ENCODE results near the gene SLC2A4.

SLC2A4 gene

DNA sequence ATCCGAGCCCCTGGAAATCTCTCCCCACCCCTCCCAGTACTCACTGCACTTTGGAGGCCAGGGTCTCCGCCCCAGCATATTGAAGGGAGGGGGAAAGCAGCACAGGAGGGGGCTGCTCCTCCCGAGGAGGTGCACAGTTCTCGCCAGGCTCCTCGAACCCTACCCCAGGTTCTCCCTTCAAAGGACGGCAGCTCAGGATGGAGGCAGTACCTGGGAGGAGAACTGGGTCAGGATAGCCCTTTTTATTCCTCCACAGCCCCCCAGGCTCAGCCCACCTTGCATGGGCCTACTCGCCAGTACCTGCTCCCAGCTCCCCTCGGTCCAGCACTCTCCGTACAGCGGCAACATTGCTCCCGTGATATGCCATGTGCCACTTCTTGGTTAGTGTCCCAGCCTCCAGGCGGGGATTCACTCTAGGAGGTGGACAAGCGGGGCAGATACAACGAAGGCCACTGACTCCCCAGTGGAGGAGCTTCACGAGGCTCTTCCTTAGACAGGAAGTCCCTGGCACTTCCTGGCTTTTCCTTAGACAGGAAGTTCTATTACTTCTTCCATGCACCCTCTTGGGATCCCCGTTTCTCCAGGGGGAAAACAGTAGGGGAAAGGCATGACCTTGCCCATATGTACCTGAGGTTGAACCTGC, 35.8 kb downstream of the SLC2A4 start:
- H3K4me3 ChIP-seq (ENCODE audit: extremely low read depth, insufficient read depth, low read length, poor library complexity, severe bottlenecking): no peak overlapping the region
- H3K36me3 ChIP-seq (ENCODE audit: control insufficient read depth, insufficient read depth, low read length): peaks cover 74% of the 10 kb centered on the region
- H3K4me1 ChIP-seq (ENCODE audit: control insufficient read depth, insufficient read depth, low read length, poor library complexity, severe bottlenecking): peaks cover 24% of the 10 kb centered on the region
- no peak overlapping the region for H3K27ac ChIP-seq (ENCODE audit: low read depth, low read length, severe bottlenecking)
- H3K9me3 ChIP-seq (ENCODE audit: control insufficient read depth, low read length): no peaks in the 10 kb centered on the region
- WGBS, 2 experiments (ENCODE audit: insufficient coverage in 2 of 2): 95 to 96% methylated on average over 12 to 13 of the region's 16 CpGs

DNA sequence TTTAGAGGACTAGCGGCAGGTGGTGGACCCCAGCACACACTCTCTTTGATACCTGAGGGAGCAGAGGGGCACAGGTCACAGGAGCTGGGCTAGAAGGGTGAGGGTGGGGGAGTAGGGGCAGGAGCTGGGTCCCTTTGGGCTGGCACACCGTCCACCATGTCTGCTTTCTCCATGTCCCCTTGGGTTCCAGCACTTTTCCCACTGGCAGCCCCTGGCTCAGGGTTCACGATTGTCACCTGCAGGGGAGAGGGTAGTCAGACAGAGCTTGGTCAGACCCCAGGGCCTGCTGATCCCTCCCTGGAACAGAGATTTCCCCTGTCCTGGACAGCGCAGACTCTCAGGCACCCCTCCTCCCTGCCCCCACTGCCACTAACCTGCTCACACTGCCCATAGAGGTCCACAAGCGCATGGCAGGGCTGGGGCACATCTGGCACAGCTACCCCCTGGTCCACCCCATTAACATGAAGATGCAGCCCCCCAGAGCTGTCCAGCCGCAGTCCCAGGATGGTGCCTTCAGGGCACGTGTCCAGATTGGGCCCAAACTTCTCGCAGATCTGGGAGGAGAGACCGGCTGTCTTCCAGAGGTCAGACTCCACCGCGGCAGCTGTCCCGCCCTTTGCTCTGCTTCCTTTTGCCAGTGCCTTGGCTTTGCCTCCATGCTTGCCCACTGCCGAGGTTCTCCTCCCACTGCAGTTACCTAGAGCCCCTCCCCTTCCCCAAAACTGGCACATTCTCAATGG, 36.8 kb downstream of the SLC2A4 start:
- Histone ChIP-seq H3K27ac (ENCODE audit: low read depth, low read length, severe bottlenecking) (no peak overlapping the region), H3K4me3 (ENCODE audit: extremely low read depth, insufficient read depth, low read length, poor library complexity, severe bottlenecking) (no peak overlapping the region), H3K9me3 (ENCODE audit: control insufficient read depth, low read length) (no peaks in the 10 kb centered on the region), H3K36me3 (ENCODE audit: control insufficient read depth, insufficient read depth, low read length) (peaks cover 74% of the 10 kb centered on the region), H3K4me1 (ENCODE audit: control insufficient read depth, insufficient read depth, low read length, poor library complexity, severe bottlenecking) (peaks cover 19% of the 10 kb centered on the region)
- WGBS, 2 experiments (ENCODE audit: insufficient coverage in 2 of 2): 97% methylated on average over 10 of the region's 13 CpGs

DNA sequence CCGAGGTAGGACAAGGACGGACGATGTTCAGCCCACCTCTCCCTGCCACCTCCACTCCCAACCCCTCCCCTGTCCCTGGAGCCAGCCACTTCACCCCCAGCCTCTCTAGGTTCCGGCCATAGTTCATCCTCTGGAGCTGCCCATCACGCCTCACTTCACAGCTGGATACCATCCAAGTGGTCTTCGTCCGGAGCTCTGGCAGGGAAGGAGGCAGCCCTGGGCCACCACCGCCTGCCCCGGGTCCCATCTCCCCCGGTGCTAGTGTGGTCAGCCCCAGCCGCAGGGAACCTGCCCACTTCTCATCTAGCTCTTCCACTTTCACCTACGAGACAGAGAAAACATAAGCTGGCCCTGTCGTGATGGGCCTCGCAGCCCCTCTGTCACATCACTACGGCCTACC, 39.9 kb downstream of the SLC2A4 start:
- H3K4me1 ChIP-seq (ENCODE audit: control insufficient read depth, insufficient read depth, low read length, poor library complexity, severe bottlenecking): no peaks in the 10 kb centered on the region
- peaks cover 84% of the 10 kb centered on the region for H3K36me3 ChIP-seq (ENCODE audit: control insufficient read depth, insufficient read depth, low read length)
- 94 to 99% methylated on average over 14 to 15 of the region's 15 CpGs for WGBS, 2 experiments (ENCODE audit: insufficient coverage in 2 of 2)
- no peak overlapping the region for H3K4me3 ChIP-seq (ENCODE audit: extremely low read depth, insufficient read depth, low read length, poor library complexity, severe bottlenecking)
- H3K9me3 ChIP-seq (ENCODE audit: control insufficient read depth, low read length): no peaks in the 10 kb centered on the region
- H3K27ac ChIP-seq (ENCODE audit: low read depth, low read length, severe bottlenecking): no peak overlapping the region

GRCh38 chr17:7322520-7323194, 41.1 kb downstream of the SLC2A4 start:
- WGBS, 2 experiments (ENCODE audit: insufficient coverage in 2 of 2): 95 to 97% methylated on average over 15 to 22 of the region's 22 CpGs
- Histone ChIP-seq H3K9me3 (ENCODE audit: control insufficient read depth, low read length) (no peaks in the 10 kb centered on the region), H3K4me1 (ENCODE audit: control insufficient read depth, insufficient read depth, low read length, poor library complexity, severe bottlenecking) (no peaks in the 10 kb centered on the region), H3K36me3 (ENCODE audit: control insufficient read depth, insufficient read depth, low read length) (peaks cover 84% of the 10 kb centered on the region), H3K4me3 (ENCODE audit: extremely low read depth, insufficient read depth, low read length, poor library complexity, severe bottlenecking) (no peak overlapping the region), H3K27ac (ENCODE audit: low read depth, low read length, severe bottlenecking) (no peak overlapping the region)

DNA sequence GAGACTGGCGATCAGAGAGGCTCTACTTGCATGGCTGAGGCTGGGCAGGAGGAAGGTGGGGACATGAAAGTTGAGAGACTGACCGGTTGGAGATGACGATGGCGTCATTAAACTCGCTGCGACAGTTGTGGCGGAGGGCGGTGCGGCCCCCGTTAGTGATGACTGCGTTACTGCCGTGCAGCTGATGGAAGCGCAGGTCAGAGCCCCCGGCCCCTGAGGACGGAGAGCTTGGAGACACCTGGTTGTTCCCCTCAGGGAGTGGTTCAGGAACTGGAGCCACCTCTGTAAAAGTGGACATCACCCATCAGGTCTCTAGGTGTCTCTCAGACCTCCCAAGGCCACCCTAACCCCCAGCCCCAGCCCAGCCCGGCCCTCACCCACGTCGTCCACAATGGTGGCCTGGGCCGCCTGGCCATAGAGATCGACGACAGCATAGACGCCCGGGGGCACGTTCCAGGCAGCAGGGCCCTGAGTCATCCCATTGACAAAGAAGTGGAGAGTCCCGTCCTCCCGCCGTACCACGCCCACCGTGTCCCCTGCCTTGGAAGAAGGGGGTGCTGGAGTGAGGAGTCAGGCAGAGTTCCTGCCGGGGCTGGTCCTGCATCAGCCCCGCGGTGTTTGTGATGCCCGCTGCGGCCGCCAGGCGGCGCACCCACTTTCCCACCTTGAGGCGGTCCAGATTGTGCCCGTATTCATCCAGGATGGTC, 42.4 kb downstream of the SLC2A4 start:
- WGBS, 2 experiments (ENCODE audit: insufficient coverage in 2 of 2): 70 to 72% methylated on average over 38 to 39 of the region's 39 CpGs
- H3K4me3 ChIP-seq (ENCODE audit: extremely low read depth, insufficient read depth, low read length, poor library complexity, severe bottlenecking): no peak overlapping the region
- peaks cover 72% of the 10 kb centered on the region for H3K36me3 ChIP-seq (ENCODE audit: control insufficient read depth, insufficient read depth, low read length)

GRCh38 chr17:7324438-7324779, 42.9 kb downstream of the SLC2A4 start:
- 78 to 95% methylated on average over 3 of the region's 3 CpGs for WGBS, 2 experiments (ENCODE audit: insufficient coverage in 2 of 2)
- H3K4me1 ChIP-seq (ENCODE audit: control insufficient read depth, insufficient read depth, low read length, poor library complexity, severe bottlenecking): no peaks in the 10 kb centered on the region
- H3K4me3 ChIP-seq (ENCODE audit: extremely low read depth, insufficient read depth, low read length, poor library complexity, severe bottlenecking): no peak overlapping the region
- peaks cover 68% of the 10 kb centered on the region for H3K36me3 ChIP-seq (ENCODE audit: control insufficient read depth, insufficient read depth, low read length)
- H3K27ac ChIP-seq (ENCODE audit: low read depth, low read length, severe bottlenecking): no peak overlapping the region
- H3K9me3 ChIP-seq (ENCODE audit: control insufficient read depth, low read length): no peaks in the 10 kb centered on the region

More for the DNA sequence above, 42.4 kb downstream of the SLC2A4 start:
- H3K4me1 ChIP-seq (ENCODE audit: control insufficient read depth, insufficient read depth, low read length, poor library complexity, severe bottlenecking): no peaks in the 10 kb centered on the region
- H3K9me3 ChIP-seq (ENCODE audit: control insufficient read depth, low read length): no peaks in the 10 kb centered on the region
- H3K27ac ChIP-seq (ENCODE audit: low read depth, low read length, severe bottlenecking): no peak overlapping the region

DNA sequence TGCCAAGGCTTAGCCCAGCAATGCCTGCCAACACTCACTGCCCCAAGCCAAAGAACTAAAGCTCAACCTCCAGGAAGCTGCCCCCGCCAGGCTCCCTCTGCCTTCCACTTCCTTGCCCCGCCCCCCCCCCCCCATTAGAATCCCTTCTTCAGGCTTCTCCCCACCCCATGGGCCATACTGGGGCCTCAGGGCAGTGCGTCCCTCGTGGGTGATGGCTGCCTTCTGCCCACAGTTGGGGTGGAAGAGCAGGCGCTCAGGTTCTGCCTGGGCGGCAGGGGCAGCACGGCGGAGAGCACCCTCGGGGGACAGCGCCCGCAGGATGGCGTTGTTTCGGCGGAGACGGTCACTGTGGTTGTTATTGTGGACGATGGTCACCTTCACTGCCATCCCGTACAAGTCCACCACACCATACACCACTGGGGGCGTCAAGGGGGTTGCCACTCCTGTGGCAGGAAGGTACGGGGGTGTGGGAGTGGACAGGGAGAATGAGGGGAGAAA, 43.6 kb downstream of the SLC2A4 start:
- Histone ChIP-seq H3K4me1 (ENCODE audit: control insufficient read depth, insufficient read depth, low read length, poor library complexity, severe bottlenecking) (no peaks in the 10 kb centered on the region), H3K27ac (ENCODE audit: low read depth, low read length, severe bottlenecking) (no peak overlapping the region), H3K9me3 (ENCODE audit: control insufficient read depth, low read length) (no peaks in the 10 kb centered on the region), H3K36me3 (ENCODE audit: control insufficient read depth, insufficient read depth, low read length) (peaks cover 66% of the 10 kb centered on the region), H3K4me3 (ENCODE audit: extremely low read depth, insufficient read depth, low read length, poor library complexity, severe bottlenecking) (no peak overlapping the region)
- WGBS, 2 experiments (ENCODE audit: insufficient coverage in 2 of 2): 97 to 100% methylated on average over 7 to 8 of the region's 19 CpGs

DNA sequence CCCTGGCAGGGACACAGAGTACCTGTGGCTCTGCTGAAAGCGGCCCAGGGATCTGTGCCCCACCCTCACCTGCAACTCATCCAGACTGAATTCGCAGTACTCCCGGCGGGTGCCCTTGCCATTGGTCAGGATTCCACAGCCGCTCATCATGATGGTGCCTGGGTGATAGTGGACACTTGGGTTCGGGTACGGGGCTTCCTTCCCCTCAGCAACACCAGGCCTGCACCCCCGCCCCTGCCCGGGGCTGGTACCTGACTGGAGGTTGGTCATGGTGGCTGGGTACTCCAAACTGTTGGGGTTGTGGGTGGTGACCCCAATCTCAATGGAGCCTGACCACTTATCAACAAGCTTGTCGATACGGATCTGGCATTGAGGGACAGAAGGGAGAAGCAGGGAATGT, 44.7 kb downstream of the SLC2A4 start:
- no peak overlapping the region for H3K27ac ChIP-seq (ENCODE audit: low read depth, low read length, severe bottlenecking)
- H3K9me3 ChIP-seq (ENCODE audit: control insufficient read depth, low read length): no peaks in the 10 kb centered on the region
- WGBS, 2 experiments (ENCODE audit: insufficient coverage in 2 of 2): 83 to 97% methylated on average over 5 to 6 of the region's 11 CpGs
- H3K4me1 ChIP-seq (ENCODE audit: control insufficient read depth, insufficient read depth, low read length, poor library complexity, severe bottlenecking): no peaks in the 10 kb centered on the region
- H3K4me3 ChIP-seq (ENCODE audit: extremely low read depth, insufficient read depth, low read length, poor library complexity, severe bottlenecking): no peak overlapping the region
- peaks cover 55% of the 10 kb centered on the region for H3K36me3 ChIP-seq (ENCODE audit: control insufficient read depth, insufficient read depth, low read length)

GRCh38 chr17:7327056-7327455, 45.5 kb downstream of the SLC2A4 start:
- no peaks in the 10 kb centered on the region for H3K4me1 ChIP-seq (ENCODE audit: control insufficient read depth, insufficient read depth, low read length, poor library complexity, severe bottlenecking)
- WGBS, 2 experiments (ENCODE audit: insufficient coverage in 2 of 2): 83% methylated on average over 1 of the region's 7 CpGs; no CpG with 5 or more reads in 1 of the 2 experiments
- H3K36me3 ChIP-seq (ENCODE audit: control insufficient read depth, insufficient read depth, low read length): peaks cover 47% of the 10 kb centered on the region
- H3K27ac ChIP-seq (ENCODE audit: low read depth, low read length, severe bottlenecking): no peak overlapping the region
- no peaks in the 10 kb centered on the region for H3K9me3 ChIP-seq (ENCODE audit: control insufficient read depth, low read length)
- H3K4me3 ChIP-seq (ENCODE audit: extremely low read depth, insufficient read depth, low read length, poor library complexity, severe bottlenecking): no peak overlapping the region

DNA sequence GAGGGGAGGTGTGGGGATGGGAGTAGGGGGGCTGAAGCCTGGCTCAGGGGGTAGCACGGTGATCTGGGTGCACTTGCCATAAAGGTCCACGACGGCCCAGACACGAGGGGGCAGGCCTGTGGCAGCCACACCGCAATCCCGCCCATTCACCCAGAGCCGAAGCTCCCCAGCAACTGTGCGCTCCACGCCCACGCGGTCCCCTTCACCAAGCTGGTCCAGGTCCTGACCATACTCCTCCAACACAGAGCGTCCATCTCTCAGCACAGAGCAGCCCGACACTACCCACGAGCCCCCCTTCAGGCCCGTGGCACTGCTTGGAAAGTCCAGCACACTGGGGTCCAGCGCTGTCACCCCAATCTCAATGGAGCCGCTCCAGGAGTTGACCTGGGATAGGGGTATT, 46.0 kb downstream of the SLC2A4 start:
- no peaks in the 10 kb centered on the region for H3K9me3 ChIP-seq (ENCODE audit: control insufficient read depth, low read length)
- H3K4me1 ChIP-seq (ENCODE audit: control insufficient read depth, insufficient read depth, low read length, poor library complexity, severe bottlenecking): no peaks in the 10 kb centered on the region
- H3K4me3 ChIP-seq (ENCODE audit: extremely low read depth, insufficient read depth, low read length, poor library complexity, severe bottlenecking): no peak overlapping the region
- H3K27ac ChIP-seq (ENCODE audit: low read depth, low read length, severe bottlenecking): no peak overlapping the region
- WGBS, 2 experiments (ENCODE audit: insufficient coverage in 2 of 2): 95 to 98% methylated on average over 11 to 16 of the region's 17 CpGs
- peaks cover 43% of the 10 kb centered on the region for H3K36me3 ChIP-seq (ENCODE audit: control insufficient read depth, insufficient read depth, low read length)

Measured in mesodermal cell (in vitro differentiated cells).